Iris pigment epithelial cell (primary cell): ENCODE results near the gene CROCC.

Source experiments
- DNase-seq: peaks from one replicate; pipeline ENCODE4 v3.0.0-alpha.2; 2011; ENCODE audit warnings: low read depth

CROCC gene

DNA sequence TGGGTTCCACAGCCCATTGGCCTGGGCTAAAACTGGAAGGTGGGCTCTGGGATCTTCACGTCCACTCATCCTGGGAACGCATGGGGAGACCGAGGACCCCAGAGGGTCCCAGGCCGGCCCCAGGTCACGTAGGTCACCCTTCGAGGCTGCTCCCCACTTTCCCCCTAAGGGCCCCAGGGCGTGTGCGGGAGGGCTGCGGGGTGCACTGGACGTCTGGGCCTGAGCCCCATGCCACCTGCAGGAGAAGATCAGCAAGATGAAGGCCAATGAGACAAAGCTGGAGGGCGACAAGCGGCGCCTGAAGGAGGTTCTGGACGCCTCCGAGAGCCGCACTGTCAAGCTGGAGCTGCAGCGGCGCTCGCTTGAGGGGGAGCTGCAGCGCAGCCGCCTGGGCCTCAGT lies 46.2 kb downstream of the CROCC start:
- no peak for DNase-seq

DNA sequence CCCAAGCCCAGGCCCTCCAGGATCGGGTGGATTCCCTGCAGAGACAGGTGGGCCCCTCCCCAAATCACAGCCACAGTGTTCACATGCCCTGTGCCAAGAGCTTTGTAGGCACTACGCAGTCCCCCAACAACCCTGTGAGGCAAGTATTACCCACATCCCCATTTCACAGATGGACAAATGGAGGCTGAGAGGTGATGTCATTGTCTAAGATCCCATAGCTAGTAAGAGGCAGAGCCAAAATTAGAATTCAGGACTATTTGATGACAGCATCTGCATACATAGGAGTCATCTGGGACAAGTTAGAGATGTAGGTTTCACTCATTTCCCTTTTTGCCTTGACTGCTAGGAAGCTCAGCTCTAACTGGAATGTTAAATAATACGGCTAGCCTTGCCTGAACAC lies 46.6 kb downstream of the CROCC start:
- no peak for DNase-seq

DNA sequence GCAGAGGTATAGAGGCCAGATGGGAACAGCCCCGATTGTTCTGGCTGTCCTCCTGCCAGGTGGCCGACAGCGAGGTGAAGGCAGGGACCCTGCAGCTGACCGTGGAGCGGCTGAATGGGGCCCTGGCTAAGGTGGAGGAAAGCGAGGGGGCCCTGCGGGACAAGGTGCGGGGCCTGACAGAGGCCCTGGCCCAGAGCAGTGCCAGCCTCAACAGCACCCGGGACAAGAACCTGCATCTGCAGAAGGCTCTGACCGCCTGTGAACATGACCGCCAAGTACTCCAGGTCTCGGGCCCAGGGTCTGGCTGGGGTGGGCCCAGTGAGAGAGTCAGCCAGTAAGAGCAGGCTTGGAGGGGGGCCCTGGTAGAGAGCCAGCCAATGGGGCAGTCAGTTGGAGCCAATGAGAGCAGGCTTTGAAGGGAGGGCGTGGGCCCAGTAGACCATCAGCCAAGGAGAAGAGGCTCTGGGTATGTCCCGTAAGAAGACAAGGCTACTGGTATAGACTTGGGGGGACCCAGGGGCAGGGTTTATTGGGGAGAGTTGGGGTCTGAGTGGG lies 47.4 kb downstream of the CROCC start:
- DNase-seq: no peak

DNA sequence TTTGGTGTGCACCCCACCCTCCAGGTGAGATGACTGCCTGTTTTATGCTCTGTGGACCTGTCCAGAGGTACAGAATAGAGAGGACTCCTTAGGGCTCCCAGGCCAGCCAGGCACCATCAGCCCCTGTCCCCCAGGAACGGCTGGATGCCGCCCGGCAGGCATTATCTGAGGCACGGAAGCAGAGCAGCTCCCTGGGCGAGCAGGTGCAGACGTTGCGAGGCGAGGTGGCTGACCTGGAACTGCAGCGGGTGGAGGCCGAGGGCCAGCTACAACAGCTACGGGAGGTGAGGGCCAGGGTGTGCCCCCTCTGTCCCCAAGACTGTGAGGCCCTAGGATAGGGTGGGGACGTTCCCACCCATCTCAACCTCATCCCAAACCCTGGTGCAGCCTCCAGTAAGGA lies 47.9 kb downstream of the CROCC start:
- no peak for DNase-seq

DNA sequence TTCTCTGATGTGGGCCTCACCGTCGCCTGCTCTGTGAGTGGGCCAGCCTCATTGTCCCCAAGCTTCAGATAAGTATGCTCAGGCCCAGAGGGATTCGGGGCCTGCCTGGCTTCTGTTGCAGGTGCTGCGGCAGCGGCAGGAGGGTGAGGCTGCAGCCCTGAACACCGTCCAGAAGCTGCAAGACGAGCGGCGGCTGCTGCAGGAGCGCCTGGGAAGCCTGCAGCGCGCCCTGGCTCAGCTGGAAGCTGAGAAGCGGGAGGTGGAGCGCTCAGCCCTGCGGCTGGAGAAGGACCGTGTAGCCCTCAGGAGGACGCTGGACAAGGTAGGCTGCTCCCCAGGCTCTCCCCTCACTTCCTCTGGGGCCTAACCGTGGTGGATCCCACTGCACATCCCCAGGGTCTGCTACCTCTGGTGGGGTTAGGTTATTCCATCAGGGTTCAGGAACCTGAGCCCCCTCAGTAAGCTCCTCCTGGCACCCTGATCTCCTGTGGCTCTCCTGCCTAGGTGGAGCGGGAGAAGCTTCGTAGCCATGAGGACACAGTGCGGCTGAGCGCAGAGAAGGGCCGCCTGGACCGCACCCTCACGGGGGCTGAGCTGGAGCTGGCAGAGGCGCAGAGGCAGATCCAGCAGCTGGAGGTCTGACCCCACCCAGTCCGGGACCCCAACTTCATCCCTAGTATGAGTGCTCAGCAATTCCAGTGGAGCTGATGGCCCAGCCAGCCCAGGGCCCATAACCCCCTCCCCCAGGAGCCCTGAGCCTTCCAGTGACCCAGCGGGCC lies 48.6 kb downstream of the CROCC start:
- no peak for DNase-seq

DNA sequence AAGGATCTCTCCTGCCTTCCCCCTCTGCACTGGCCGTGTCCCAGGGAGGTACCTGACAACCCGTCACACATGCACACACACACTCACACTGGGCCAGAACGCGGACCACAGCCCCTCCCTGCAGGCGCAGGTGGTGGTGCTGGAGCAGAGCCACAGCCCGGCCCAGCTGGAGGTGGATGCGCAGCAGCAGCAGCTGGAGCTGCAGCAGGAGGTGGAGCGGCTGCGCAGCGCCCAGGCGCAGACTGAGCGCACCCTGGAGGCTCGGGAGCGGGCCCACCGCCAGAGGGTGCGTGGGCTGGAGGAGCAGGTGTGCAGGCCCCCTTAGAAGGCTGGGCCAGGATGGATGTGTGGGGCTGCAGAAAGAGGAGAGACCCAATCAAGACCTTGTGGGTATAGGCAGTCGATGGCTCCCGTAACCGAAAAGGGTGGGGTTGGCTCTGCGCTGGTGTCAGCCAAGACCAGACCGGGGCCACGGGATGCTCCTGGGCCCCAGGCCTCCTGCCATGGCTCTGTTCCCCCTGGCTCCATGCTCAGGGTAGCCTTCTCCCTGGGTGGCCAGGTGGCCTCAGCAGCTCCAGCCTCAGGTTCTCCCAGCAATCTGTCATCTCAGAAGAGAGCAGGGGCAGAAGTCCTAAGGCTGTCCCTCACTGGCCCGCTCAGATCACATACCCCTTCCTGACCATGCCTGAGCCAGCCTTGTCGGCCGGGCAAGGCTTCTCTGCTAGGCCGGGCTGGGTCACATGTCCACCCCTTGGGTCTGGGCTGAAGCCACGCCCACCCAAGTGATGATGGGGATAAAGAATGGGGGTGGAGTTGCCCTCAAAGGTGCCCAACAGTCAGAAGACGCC lies 49.8 kb downstream of the CROCC start:
- DNase-seq: peak; percentile 21

DNA sequence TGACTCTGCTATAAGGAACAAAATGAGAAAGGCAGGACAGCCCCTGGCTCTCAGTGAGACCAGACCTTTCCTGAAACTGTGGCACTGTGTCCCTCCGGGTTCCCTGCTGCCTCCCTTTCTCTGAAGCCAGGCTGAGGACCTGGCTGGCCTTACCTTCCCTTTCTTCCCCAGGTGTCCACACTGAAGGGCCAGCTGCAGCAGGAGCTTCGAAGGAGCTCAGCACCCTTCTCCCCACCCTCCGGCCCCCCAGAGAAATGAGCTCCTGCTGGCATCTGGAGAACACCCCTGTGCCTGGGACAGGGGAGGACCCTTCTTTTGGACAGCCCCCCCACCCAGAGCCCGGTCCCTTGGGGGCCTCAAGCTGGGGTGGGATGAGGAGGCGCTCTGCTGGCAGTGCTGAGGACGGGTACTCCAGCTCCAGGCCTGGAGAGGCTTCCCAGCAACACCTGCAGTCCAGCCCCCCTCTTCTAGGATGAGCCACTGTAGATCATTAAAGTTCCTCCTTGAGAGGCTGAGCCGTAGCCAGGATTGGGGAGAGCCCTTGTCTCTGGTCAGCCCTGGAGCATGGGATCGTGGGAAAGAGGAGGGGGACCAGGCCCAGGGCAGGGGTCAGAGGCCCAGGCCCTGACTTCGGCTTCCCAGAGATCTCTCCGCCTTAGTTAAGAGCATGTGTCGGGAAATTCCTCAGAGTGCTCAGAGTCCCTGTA lies 50.6 kb downstream of the CROCC start:
- no peak for DNase-seq

DNA sequence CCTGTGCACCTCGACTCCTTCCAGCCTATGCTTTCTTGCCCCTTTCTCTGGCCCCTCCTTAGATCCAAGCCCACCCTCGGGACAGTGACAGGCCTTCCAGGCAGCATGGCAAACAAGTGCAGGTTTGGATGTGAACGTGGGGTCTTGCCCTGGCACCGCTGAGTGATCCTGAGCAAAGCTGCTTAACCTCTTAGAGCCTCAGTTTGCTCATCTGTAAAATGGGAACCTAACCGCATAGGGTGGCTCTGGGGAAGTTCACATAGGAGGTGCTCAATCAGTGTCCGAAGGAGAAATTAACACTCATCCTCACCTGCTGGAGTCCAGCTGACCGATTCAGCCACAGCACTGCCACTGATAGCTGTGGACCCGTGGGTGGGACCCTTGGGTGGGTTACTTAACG lies 51.5 kb downstream of the CROCC start:
- no peak for DNase-seq

DNA sequence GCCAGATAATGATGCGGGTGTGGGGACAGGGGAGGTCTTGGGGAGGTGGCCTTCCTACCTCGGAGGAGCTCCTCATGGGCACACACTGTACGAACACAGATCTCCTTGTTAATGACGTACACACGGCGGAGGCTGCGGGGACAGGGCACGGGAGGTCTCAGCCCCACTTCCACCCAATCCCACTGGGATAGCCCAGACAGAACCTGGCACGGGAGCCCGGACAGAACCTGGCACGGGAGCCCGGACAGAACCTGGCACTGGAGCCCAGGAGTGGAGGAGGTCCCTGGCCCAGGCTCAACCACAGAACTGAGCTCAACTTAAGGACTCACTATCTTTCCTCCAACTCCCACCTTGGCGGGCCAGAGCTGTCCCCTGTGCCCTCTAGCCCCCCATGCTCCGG lies 53.5 kb downstream of the CROCC start:
- no peak for DNase-seq

DNA sequence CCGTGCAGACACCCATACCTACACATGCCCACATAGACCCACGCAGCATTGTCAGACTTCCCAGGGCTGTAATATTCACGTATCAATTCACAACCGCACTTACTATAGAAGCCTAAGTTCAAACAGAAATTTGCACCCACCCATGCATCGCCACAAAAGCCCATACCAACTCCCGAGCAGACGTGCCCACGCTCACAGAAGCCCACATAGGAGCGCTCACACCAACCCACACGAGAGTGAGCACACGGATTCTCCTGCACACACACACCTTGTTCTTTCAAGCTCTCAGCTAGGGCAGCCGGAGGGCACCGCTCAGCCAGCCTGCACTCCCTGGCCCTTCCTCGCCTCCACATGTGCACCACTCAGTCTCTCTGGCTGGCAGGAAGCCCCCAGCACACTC lies 54.1 kb downstream of the CROCC start:
- DNase-seq: no peak

DNA sequence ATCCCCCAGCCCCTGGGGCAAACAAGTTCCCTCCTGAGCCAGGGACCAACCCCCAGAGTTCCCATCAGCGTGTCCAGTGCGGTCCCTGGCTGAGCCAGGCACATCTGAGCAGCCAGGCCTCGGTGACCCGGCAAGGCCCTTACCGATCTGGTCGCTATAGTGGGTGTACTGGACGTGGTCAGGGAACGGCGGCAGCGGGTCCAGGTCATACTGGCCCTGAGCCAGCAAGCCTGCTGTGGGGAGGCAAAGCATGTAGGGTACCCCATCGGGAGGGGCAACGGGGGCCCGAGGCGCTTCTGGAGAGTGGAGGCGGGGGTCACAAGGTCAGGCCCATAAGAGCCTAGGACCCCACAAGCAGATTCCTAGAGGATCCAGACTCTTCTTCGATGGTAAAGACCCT lies 55.2 kb downstream of the CROCC start:
- no peak for DNase-seq

DNA sequence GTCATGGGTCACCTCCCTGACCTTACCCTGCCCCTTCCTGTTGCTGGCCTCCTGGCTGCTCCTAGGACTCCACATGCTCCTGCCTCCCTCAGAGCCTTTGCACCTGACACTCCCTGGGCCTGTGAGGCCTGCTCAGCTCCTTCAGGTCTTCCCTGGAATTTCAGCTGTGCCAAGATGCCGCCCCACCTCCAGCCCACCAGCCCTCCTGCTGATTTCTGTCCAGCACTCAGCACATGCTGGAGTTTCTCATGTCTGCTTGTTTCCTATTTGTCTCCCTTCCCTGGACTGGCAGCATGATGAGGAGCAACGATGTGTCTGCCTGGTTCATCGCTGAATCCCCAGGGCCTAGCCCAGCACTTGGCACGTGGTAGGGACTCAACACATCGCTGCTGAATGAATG lies 55.6 kb downstream of the CROCC start:
- no peak for DNase-seq

DNA sequence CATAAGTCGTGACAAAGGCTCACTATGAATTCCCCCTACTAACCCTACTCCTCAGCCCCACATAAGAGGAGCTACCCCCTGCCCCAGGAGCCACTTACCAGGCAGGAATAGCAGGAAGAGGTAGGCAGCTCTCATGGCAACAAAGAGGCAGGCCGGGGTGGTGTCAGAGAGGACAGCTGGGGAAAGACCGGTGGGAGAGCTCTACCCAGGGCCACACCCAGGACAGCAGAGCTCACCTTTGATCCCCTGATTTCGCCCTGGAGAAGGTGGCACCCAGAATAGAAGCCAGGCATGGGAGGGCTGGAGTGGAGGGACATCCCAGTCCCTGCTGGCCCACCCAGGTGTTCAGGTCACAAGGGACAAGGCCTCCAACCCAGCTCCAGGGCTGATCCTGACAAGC lies 56.4 kb downstream of the CROCC start:
- DNase-seq: no peak

DNA sequence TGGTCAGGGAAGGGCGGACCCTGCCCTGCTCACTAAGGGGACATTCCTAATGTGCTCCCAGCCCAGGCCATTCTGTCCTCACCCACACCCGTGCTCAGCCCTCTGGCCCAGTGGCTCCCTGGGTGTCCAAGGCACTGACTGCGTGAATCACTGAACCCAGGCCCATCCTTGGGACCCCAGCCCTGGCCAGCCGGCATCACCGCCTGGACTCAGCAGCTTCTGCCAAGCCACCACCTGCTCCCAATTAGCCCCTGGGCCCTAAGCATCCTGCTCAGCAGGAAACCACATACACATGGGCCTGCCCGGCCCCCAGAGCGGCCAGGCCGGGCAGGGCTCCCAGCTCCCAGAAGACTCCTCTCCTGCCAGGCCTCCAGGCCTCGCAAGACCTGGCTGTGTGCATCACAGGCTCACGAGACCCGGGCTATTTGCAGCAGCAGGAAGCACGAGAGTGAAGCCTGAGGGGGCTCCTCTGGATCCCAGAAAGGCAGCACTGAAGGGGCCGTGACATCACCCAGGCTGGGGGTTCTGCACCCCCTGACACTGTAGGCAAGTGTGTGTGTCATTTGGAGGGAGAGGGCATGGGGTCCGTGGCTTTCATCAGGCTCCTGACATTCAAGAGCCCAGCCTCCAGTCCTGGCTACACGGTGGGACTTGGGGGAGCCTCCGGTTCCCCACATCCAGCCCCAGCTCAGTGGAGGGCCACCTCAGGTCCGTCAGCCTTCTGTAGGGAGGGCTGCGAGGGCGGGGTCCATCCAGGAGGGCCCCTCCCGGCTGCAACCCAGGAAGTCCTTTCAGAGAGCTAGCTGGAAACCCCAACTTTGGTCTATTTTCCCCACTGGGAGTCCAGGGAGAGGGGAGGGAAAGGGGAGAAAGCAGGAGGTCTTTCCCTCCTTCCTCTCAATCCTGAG lies 57.1 kb downstream of the CROCC start:
- DNase-seq: peak; percentile 86

DNA sequence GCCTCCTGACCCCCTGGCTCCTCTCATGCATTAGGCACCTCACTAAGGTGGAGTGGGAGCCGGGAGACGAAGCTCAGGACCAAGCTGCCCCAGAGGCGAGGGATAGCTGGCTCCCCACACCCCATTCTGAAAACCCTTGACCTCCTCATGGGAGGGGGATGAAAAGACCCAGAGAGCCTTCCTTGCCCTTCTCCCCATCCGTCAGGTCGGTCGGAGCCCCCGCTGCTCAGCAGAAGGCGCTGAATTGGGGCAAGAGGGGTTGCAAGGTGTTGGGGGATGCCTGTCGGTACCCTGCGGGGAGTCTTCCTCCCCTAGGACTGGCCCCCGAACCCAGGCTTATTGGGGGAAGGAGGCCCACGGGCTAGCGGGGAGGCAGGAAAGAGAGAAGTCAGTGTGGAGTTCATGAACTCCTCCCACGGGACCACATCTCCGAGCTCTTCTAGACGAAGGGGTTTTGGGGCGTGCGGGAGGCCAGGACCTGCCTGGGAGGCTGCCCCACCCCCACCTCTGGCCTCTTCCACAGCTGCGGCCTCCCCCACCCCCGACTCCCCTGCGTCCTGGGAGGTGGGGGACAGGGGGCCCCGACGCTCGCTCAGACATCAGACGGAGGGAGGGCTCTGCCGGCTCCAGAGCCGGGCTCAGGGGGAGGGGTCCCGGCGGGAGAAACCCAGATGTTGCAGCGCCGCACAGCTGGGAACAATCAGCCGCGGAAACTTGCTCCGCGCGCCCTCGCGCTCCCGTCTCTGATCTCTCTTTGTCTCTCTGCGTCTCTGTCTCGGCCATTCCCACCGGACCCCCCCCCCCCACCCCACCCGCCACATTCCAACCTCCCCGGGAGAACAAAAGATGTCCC lies 58.0 kb downstream of the CROCC start:
- no peak for DNase-seq

DNA sequence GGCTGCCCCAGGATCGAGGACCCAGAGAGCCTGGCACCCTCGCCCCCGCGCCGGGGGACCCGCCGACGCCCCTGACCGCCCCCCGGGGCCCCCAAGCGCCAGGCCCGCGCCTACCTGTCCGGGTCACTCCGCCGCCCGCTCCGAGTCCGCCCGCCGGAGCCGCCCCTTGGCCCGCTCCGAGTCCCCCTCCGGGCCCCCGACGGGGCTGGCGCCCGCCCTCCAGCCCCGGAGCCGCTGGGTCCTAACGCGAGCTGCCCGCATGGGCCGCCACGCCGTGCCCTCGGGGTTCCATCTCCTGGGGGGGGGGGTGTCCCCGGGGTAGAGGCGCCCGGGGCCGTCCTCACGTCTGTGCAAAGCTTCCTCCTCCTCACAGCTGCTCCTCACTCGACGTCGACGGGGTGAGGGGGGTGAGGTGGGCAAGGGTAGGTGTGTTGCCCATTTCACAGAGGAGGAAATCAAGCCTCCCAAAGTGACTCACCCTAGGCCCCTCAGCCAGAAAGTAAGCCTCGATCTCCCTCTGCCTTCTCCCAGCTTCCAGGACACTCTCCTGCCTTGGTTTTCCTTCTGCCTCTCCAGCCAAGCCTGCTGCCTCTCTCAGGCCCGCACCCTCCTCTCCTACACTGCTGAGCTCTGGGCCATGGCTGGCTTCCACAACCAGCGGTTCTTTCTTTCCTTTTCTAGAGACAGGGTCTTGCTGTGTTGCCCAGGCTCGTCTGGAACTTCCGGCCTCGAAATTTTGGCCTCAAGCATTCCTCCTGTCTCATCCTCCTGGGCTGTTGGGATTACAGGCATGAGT lies 58.9 kb downstream of the CROCC start, which contains the start of gene MFAP2:
TSS of gene MFAP2 (minus strand) at position 148 of the 796 bp plus-strand sequence. CDS start 2,347 bp downstream, outside the sequence.
- DNase-seq: no peak

DNA sequence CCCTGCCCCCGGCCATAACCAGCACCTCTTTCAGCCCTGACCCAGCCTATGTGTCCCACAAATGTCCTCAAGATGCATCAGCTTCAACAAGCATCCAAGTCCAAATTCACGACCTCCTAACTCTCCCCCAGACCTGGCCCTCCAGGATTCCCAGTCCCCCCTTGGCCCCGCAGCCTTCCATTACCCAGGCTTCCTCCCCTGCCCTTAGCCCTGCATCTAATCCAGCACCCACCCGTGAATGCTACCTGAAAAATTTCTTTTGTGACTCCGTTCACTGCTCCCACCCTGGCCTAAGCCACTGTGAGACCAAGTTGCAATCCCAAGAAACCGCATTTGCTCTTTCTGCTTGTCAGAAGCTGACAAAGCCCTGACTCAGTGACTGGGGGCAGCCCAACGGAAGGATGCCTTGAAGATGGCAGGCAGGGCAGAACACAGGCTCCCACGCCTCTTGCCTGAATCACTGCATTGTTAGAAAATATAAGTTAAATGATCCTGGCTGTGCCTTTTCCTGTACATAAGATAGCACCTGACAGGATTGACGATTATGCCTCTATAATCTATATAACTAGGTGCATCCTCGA lies 59.6 kb downstream of the CROCC start:
- peak; percentile 89 for DNase-seq

DNA sequence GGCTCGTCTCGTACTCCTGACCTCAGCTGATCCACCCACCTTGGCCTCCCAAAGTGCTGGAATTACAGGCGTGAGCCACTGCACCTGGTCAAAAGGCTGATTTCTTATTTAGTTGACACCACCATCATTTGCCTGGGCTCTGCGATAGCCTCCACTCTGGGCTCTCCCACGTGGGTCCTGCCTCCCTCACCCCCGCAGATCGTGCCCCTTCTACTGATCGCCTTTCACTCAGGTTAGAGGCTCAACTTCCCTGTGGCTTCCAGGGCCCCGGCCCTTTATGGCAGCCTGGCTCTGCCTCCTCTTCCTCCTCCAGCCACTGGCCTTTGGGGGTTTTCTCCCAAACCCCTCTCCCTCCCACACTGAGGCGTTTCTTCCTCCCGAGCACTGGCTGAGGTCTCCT lies 61.2 kb downstream of the CROCC start:
- no peak for DNase-seq

DNA sequence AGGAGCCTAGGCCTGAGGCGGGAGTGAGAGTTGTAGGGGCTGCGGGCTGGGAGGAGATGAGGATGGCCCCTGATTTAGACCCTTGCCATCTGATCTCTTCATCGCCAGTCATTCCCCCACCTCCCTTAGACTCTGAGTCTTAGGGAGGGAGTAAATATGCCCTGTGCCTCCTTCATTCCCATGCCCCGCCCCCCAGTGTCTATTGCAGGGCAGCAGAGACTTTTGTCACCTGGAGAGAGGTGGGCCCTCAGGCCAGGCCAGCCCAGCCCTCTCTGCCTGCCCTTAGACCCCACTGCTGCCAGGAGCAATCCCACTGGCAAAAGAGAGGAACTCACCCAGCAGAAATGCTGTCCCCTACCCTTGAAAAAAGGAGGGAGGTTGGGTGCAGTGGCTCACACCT lies 61.9 kb downstream of the CROCC start:
- no peak for DNase-seq
